SK-N-SH treated with all-trans-retinoic acid at 6 μM for 48 hours (cell line): ENCODE data around the gene SYK.

ENCODE experiments used
- ARNTL ChIP-seq: fragments of 450-650 bp; formaldehyde crosslinking; IDR thresholded peaks from 2 replicates; pipeline ENCODE4 v1.5.0; 2020; ENCODE audit warnings: low read depth, mild to moderate bottlenecking, moderate library complexity, borderline replicate concordance
- BACH2 ChIP-seq: fragments of 250-450 bp; sonication (Bioruptor Pico); IDR thresholded peaks from 2 replicates; pipeline ENCODE4 v1.9.0; 2021; ENCODE audit warnings: mild to moderate bottlenecking, borderline replicate concordance
- ESRRG ChIP-seq: fragments of 250-450 bp; sonication (Bioruptor Pico); IDR thresholded peaks from 2 replicates; pipeline ENCODE4 v1.6.1; 2021; ENCODE audit warnings: mild to moderate bottlenecking
- GLIS3 ChIP-seq: fragments of 250-450 bp; sonication (Bioruptor Pico); IDR thresholded peaks from 2 replicates; pipeline ENCODE4 v1.5.0; 2020; ENCODE audit warnings: mild to moderate bottlenecking, moderate library complexity
- TCF4 ChIP-seq: fragments of 250-450 bp; sonication (Bioruptor Pico); IDR thresholded peaks from 2 replicates; pipeline ENCODE4 v1.8.0; 2021; ENCODE audit warnings: mild to moderate bottlenecking, moderate library complexity, borderline replicate concordance
- TOX ChIP-seq: fragments of 250-450 bp; sonication (Bioruptor Pico); IDR thresholded peaks from 2 replicates; pipeline ENCODE4 v1.8.0; 2021; ENCODE audit warnings: mild to moderate bottlenecking, moderate library complexity, borderline replicate concordance
- ZFP3 ChIP-seq: fragments of 250-450 bp; sonication (Bioruptor Pico); IDR thresholded peaks from 2 replicates; pipeline ENCODE4 v1.5.0; 2020; ENCODE audit warnings: mild to moderate bottlenecking, moderate library complexity
- ZFP30 ChIP-seq: fragments of 450-650 bp; formaldehyde crosslinking; IDR thresholded peaks from 2 replicates; pipeline ENCODE4 v1.5.0; 2022; ENCODE audit warnings: mild to moderate bottlenecking, moderate library complexity
- ZNF565 ChIP-seq: fragments of 450-650 bp; formaldehyde crosslinking; conservative IDR thresholded peaks from 2 replicates; pipeline ENCODE4 v1.5.0; 2020; ENCODE audit warnings: low read depth, mild to moderate bottlenecking, moderate library complexity
- ZNF70 ChIP-seq: fragments of 450-650 bp; formaldehyde crosslinking; IDR thresholded peaks from 2 replicates; pipeline ENCODE4 v1.5.0; 2020; ENCODE audit warnings: mild to moderate bottlenecking, moderate library complexity
- ZNF8 ChIP-seq: fragments of 450-650 bp; formaldehyde crosslinking; IDR thresholded peaks from 2 replicates; pipeline ENCODE4 v1.5.0; 2020; ENCODE audit warnings: mild to moderate bottlenecking, moderate library complexity
- TF ChIP-seq, protein P1 (sequence below): fragments of 250-450 bp; sonication (Bioruptor Pico); IDR thresholded peaks from 2 replicates; pipeline ENCODE4 v1.5.0; 2020; ENCODE audit warnings: mild to moderate bottlenecking, moderate library complexity
- TF ChIP-seq, protein P2 (sequence below): fragments of 250-450 bp; sonication (Bioruptor Pico); IDR thresholded peaks from 2 replicates; pipeline ENCODE4 v1.5.1; 2020; ENCODE audit warnings: low read depth, mild to moderate bottlenecking, moderate library complexity
- TF ChIP-seq, protein P3 (sequence below): fragments of 250-450 bp; sonication (Bioruptor Pico); IDR thresholded peaks from 2 replicates; pipeline ENCODE4 v1.8.0; 2020; ENCODE audit warnings: mild to moderate bottlenecking, moderate library complexity, borderline replicate concordance

DNA sequence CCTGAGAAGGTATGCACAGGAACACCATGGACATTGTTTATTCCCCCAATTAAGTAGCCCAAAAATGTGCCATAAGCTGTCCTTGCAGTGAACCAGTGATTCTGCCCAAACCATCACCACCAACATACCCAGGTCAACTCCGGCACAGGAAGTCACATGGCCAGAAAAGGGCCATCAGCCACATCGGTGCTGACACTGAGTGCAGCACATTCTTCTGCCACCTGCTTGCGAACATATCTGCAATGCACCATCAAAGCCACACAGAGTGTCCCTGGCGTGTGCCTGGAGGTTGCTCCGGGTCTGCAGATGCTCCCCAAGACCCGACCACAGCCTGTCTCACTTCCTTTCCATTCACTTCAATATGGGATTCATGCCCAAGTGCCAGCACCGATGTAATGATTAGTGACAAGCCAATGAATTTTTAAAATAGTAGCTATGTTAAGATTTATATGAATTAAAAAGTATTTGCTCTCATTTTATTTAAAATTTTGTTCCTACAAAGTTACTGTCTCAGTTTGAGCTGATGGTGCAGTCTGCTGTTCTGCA is 37.6 kb downstream of the SYK start:
- TF ChIP-seq, protein P1, sequence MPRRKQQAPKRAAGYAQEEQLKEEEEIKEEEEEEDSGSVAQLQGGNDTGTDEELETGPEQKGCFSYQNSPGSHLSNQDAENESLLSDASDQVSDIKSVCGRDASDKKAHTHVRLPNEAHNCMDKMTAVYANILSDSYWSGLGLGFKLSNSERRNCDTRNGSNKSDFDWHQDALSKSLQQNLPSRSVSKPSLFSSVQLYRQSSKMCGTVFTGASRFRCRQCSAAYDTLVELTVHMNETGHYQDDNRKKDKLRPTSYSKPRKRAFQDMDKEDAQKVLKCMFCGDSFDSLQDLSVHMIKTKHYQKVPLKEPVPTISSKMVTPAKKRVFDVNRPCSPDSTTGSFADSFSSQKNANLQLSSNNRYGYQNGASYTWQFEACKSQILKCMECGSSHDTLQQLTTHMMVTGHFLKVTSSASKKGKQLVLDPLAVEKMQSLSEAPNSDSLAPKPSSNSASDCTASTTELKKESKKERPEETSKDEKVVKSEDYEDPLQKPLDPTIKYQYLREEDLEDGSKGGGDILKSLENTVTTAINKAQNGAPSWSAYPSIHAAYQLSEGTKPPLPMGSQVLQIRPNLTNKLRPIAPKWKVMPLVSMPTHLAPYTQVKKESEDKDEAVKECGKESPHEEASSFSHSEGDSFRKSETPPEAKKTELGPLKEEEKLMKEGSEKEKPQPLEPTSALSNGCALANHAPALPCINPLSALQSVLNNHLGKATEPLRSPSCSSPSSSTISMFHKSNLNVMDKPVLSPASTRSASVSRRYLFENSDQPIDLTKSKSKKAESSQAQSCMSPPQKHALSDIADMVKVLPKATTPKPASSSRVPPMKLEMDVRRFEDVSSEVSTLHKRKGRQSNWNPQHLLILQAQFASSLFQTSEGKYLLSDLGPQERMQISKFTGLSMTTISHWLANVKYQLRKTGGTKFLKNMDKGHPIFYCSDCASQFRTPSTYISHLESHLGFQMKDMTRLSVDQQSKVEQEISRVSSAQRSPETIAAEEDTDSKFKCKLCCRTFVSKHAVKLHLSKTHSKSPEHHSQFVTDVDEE (CRISPR knock-in tag), result no peak
- TF ChIP-seq, protein P2, sequence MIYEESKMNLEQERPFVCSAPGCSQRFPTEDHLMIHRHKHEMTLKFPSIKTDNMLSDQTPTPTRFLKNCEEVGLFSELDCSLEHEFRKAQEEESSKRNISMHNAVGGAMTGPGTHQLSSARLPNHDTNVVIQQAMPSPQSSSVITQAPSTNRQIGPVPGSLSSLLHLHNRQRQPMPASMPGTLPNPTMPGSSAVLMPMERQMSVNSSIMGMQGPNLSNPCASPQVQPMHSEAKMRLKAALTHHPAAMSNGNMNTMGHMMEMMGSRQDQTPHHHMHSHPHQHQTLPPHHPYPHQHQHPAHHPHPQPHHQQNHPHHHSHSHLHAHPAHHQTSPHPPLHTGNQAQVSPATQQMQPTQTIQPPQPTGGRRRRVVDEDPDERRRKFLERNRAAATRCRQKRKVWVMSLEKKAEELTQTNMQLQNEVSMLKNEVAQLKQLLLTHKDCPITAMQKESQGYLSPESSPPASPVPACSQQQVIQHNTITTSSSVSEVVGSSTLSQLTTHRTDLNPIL, result no peak
- no peak for TF ChIP-seq BACH2 (CRISPR knock-in tag)
- TF ChIP-seq, protein P3, sequence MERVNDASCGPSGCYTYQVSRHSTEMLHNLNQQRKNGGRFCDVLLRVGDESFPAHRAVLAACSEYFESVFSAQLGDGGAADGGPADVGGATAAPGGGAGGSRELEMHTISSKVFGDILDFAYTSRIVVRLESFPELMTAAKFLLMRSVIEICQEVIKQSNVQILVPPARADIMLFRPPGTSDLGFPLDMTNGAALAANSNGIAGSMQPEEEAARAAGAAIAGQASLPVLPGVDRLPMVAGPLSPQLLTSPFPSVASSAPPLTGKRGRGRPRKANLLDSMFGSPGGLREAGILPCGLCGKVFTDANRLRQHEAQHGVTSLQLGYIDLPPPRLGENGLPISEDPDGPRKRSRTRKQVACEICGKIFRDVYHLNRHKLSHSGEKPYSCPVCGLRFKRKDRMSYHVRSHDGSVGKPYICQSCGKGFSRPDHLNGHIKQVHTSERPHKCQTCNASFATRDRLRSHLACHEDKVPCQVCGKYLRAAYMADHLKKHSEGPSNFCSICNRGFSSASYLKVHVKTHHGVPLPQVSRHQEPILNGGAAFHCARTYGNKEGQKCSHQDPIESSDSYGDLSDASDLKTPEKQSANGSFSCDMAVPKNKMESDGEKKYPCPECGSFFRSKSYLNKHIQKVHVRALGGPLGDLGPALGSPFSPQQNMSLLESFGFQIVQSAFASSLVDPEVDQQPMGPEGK (CRISPR knock-in tag), result no peak
- no peak for TF ChIP-seq ZFP30
- TF ChIP-seq TOX (CRISPR knock-in tag), result no peak
- no peak for TF ChIP-seq ZNF565
- TF ChIP-seq ZNF8, result no peak
- no peak for TF ChIP-seq ZNF70 (CRISPR knock-in tag)
- no peak for TF ChIP-seq ARNTL (CRISPR knock-in tag)
- no peak for TF ChIP-seq TCF4 (CRISPR knock-in tag)
- no peak for TF ChIP-seq ZFP3 (CRISPR knock-in tag)
- TF ChIP-seq GLIS3 (CRISPR knock-in tag), result no peak
- TF ChIP-seq ESRRG, result no peak
